ENCODE measurements around the gene MYO1G.

Gene MYO1G

DNA sequence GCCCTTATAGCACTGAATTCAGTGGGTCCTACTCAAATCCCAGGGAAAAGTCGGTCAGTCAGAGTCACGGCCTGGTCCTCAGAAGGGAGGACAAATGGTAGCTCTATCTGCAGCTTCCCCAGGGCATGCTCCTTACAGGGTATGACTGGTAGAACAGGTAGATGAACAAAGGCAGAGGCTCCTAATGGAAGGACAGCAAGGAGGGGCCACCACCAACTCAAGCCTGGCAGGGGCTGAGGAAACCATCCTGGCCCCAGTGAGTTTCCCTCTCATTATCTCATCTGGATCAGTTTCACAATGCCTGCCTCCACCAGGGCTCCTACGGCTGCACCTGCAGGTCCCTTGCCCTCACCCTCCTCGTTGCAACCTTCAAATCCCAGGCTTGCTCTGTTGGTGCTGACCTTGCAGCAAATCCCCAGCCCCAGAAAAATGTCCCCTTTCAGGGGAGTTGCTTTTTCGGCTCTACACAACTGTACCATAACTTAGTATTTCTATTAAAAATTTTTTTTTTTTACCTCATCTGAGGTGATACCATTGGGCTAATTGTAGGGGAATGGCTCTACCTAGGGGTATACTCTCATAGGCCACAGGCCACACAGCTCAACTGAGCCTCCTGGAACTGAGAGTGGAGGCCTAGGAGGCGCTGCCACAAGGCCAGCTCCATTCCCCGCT, 2.4 kb upstream of the MYO1G start:
- in situ Hi-C loops (cut with HindIII; ENCODE audit: low sequenced_read_pairs), result no loop called here

DNA sequence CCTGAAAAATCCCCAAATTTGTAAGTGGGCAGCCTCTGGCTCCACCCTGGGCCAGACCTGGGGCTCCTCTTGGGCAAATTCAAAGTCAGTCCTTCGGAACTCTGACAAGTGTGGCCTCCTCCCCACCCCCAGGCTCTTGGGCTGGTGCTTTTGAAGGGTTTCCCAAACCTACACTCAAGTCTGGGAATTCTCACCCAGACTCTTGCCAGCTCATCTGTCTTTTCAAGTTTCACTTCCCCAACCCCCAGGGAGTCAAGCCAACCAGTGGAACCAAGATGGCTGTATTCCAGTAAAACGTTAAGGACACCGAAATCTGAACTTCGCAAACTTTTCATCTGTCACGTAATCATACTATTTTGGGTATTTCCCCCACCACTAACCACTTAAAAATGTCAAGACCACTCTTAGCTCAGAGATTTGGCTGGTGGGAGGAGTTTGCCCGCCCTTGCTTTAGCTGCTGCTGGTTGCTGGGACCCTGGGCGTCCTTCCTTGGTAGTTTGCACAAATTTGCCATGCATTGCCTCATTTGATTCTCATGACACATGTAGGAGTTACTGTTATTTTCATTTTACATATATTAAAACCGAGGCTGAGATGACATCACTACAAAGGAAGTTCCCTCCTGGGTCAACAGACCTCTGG, 1.7 kb upstream of the MYO1G start:
- in situ Hi-C loops (cut with HindIII; ENCODE audit: low sequenced_read_pairs), result no loop called here

DNA sequence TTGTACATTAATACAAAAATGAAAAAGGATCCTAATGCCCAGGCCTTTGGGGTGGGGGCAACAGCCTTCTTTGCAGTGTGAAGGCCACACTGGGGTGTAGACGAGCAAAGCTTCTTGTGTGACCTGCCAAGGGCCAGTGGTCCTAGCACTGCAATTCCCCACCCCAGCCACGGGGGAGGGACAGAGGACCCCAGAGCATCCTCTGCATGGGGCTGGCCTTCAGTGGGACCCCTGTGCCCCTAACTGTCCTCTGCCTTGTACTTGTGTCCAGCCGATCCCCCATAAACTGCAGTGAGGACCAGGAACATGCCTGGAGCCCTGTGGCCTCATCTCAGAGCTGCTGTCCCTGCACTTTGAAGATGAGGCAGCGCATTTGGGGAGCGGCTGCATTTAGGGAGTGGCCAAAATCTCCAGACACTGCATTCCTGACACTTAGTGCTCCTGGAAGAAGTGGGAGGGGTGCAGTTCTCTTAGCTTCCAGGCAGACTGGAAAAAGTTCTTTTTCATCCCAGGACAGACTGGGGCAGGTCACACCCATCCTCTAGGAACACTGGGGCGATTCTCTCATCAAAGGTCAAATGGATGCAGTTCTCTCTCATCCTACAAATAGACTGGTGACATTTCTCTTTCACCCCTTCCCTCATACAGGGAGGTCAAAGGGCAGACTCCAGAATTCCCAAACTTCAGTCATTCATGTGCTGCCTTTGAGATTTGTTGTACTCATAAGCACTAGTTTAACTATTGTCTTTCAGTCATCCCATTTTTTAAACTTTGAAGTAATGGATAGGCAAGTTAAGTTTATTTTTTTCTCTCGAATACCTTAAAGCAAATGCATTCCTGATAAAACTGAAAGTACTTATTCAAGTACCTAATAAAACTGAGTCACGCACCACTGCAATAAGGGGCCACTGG, 922 bp upstream of the MYO1G start:
- in situ Hi-C loops (cut with HindIII; ENCODE audit: low sequenced_read_pairs), result no loop called here

DNA sequence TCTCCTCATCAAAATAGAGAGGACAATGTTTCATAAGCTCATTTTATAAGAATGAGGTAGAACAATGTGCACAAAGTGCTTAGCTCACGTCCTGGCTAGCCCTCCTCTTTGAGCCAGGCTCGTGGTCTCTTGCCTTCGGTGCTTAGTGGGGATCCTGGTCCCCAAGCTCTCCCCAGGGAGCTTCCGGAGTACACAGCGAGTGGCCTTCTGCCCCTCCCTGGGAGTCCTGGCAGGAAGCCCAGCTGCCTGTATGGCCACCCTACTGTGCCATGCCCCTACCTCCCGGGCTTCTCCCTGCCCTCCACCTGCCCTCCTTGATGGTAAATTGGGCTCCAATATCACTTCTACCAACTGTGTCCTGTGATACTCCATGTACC, 868 bp downstream of the MYO1G start:
- in situ Hi-C loops (cut with HindIII; ENCODE audit: low sequenced_read_pairs), result no loop called here

DNA sequence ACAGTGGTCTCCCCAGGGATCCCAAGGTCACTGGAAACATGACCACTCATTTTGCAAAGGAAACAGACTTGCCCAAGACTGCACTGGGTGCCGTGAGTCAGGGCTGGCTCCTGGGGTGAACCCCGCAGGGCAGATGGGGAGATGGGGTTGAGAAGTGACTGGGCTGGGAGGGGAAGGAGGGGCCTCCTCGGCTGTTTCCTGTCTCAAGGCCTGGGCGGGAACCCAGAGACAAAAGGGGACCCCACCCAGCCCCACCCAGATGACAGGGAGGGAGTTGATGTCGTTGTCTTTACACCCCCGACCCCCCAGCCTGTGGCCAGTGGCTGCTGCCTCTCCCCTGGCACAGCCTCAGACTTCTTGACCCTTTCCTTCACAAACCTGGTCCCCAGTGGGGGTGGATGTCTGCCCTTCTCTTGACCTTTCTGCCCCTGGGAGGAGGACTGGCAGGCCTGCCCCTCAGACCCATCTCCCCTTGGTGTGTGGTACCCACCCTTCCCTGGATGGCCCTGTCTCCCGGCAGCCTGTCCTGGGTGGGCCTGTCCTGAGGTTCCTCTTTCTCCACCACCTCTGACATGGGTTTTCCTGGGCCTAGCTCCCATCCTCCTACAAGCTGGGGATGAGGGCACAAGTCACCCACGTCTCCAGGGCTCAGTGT, 1.4 kb downstream of the MYO1G start:
- in situ Hi-C loops (cut with HindIII; ENCODE audit: low sequenced_read_pairs), result no loop called here

DNA sequence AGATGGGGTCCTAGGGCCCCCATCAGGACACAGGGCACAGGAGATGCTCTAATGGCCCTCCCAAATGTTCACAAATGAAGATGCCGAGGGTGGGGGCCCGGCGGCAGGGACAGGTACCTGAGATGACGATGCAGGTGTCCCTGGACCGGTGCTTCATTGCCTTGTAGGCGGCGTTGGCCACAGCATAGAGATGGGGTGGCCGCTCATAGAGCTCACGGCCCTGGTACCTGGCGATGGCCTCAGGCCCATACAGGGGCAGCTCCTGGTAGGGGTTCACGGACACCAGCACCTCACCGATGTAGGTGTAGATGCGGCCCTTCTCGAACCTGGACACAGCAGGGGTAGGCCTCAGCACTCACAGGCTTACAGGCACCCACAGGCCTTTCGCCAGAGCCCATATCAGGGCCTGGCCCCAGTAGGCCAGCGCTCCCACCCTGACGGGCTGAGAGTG, 2.0 kb downstream of the MYO1G start:
- in situ Hi-C loops (cut with HindIII; ENCODE audit: low sequenced_read_pairs), result no loop called here

DNA sequence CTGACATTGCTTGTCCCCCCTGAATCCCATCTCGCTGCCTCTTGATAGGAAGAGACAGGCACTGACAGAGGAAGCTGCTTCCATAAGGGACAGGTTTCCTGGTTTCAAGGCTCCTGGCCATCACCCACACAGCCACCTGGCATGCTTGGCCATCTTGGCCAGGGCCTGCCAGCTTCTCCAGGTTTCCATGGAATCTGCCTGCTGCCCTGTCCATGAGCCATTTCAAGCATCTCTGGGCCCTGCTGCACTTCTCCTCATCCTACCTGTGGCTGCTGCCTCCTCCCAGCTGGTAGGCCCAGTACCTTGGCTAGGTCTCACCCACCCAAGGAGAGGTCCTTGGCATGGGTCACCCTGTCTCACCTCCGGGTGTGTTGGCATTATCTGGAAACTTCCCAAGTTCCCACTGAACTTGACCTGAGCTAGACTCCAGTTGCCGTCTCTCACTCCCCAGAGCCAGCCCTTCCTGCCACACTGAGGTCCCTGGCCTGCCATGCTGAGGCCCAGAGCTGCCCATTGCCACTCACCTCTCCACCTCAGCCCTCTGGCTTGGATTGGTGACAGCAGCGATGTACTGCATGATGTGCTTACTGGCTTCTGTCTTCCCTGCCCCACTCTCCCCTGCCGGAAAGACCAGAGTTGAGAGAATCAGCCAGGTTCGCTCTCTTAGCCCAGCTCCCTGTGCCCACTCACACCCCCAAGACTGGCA, 2.6 kb downstream of the MYO1G start:
- in situ Hi-C loops (cut with HindIII; ENCODE audit: low sequenced_read_pairs), result no loop called here

DNA sequence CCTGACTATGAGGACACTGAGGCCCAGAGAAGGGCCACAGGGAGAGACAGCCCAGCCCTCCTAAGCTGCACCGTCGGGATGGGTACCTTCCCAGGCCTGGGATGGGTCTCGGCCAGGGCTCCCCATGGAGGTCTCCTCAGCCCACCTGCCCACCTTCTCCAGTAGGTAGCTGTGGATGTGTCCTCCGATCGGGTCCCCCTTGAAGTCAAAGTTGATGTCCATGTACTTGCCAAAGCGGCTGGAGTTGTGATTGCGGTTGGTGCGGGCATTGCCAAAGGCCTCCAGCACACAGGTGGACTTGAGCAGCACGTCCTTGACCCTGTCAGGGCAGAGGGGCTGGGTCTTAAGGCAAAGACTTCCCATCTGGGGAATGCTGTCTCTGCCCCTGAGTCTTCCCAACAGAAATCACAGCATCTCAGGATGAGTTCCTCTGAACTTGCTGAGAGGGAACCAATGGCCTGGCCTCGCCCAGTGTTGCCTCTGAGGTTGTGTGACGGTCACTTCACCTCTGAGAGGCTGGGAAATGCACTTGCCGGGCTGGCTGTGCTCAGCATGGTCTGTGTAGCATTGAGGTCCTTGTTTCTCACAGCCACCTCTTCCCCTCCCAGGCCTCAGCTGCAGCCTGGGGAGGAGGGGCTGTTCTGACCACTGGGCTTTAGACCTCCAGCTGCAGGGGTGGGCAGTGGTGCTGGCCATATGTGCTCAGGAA, 3.3 kb downstream of the MYO1G start:
- in situ Hi-C loops (cut with HindIII; ENCODE audit: low sequenced_read_pairs), result no loop called here

DNA sequence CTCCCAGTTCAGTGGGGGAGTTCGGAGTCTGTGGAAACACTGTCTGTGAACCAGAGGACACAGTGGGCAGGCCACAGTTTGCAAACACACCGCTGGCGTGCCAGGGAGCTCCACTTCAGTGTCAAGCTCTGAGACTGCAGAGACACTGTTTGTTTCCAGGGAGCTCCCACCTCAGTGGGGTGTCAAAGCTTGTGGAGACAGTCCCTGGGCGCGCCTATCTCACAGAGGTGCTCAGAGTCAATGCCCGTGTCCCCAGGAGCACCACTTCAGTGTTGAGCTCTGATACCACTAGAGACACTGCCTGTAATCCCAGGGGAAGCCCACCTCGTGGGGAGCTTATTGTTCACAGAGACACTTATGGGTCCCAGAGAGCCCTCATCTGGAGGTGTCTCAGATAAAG, 4.3 kb downstream of the MYO1G start:
- in situ Hi-C loops (cut with HindIII; ENCODE audit: low sequenced_read_pairs), result no loop called here

DNA sequence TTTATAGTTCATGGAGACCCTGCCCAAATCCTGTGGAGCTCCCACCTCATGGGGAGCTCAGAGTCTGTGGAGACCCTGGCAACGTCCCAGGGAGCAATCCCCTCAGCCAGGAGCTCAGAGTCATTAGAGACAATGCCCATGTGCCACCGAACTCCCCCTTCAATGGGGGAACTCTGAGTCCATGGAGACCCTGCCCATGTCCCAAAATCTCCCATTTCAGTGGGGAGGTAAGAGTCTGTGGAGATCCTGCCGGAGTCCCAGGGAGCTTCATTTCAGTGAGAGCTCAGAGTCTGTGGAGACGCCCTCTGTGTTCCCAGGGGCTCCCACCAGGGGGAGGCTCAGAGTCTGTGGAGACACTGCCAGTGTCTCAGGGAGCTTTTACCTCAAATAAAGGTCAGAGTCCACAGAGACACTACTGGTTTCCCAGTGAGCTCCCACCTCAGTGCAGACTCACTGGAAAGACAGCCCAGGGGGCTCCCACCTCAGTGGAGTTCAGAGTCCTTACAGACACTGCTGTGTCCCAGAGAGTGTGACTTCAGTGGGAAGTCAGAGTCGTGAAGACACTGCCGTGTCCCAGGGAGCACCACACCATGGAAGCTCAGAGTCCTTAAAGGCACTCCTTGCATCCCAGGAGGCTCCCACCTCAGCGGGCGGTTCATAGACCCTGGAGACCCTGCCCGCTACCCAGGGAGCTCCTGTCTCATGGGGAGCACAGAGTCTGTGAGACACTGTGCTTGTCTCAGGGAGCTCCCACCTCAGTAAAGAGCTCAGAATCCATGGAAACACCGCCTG, 5.0 kb downstream of the MYO1G start:
- in situ Hi-C loops (cut with HindIII; ENCODE audit: low sequenced_read_pairs), result no loop called here

DNA sequence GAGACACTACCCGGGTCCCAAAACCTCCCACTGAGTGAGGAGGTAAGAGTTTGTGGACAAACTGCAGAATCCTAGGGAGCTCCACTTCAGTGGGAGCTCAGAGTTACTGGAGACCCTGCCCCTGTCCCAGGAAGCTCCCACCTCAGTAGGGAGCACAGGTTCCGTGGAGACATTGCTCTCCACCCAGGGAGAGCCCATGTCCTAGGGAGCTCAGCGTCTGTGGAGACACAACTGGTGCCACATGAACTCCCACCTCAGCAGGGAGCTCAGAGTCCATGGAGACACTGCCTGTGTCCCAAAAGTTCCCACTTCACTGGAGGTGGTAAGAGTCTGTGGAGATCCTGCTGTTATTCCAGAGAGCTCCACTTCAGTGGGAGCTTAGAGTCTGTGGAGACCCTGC, 6.3 kb downstream of the MYO1G start:
- in situ Hi-C loops (cut with HindIII; ENCODE audit: low sequenced_read_pairs), result no loop called here

DNA sequence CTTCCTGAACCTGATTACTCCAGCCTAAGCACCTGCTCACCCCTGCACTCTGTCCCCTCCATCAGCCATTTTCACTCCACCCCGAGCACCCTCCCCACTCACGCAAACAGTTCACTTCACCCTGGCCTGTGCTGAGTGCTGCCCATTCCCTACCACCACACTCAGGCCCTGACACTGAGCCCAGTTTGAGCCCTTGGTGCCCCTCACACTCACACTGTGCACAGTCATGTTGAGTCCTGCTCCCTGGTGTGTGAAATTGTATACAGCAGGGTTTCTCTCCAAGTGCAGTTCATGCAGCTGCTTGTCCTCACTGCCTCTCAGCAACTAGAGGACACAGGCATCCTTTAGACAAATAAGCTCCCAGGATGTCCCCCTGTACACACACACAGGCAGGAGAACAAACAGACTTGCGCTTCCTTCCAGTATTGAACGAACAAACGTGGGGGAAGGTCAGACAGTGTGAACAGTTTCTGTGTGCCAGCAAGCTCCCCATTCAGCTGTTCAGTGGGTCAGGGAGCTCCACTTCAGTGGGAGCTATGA, 6.8 kb downstream of the MYO1G start:
- in situ Hi-C loops (cut with HindIII; ENCODE audit: low sequenced_read_pairs), result no loop called here

DNA sequence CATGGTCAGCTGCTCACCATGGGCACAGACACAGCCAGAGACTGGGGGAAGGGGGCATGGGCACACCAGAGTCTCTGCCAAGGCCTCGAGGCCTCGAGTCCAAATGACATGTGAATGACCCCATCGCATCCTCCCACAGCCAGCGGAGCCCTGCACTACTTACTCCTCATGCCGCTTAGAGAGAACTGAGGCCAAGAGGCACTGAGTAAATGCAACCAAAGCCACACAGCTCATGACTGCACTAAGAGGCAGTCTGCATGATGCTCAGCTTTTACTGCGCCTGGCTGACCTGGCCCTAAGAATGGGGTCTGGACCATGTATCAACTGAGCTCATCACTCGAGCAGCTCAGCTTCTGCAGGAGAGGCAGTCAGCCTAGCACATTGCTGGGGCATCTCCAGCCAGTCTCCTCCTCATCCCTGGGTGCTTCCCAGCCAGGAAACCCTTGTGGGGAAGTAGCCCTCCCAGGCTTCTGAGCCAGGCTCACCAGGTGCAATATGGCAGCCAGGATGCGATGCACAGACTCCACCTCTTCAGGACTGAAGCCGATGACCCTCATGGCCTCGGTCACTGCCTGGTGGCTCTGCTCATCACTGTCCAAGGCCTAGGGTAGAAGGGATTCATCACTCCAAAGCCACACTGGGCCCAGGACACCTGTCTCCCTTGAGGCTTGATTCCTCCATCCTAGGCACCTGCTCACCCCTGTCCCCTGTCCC, 7.5 kb downstream of the MYO1G start:
- in situ Hi-C loops (cut with HindIII; ENCODE audit: low sequenced_read_pairs), result no loop called here

DNA sequence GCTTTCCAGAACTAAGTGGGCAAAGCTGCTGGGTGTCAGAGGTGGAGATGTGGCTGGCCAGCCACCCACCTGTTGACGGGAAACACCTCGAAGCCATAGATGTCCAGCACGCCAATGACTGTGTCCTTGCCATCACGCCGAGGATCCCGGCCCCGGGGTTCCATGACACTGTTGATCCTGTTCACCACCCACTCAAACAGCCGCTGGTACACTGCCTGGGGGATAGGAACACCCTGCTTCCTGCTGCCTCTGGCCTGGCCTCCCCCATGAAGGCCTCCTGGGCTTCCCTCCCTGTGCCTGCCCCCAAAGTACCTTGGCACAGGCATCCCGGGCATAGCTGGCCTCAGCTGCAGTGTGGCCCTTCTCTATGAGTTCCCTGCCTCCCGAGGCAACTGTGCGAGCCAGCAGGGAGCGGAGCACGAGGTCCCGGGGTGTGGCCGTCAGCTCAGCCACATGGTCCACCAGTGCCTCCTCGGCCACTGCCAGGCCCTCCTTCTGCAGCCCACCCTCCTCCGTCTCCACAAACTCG, 8.2 kb downstream of the MYO1G start:
- in situ Hi-C loops (cut with HindIII; ENCODE audit: low sequenced_read_pairs), result no loop called here

DNA sequence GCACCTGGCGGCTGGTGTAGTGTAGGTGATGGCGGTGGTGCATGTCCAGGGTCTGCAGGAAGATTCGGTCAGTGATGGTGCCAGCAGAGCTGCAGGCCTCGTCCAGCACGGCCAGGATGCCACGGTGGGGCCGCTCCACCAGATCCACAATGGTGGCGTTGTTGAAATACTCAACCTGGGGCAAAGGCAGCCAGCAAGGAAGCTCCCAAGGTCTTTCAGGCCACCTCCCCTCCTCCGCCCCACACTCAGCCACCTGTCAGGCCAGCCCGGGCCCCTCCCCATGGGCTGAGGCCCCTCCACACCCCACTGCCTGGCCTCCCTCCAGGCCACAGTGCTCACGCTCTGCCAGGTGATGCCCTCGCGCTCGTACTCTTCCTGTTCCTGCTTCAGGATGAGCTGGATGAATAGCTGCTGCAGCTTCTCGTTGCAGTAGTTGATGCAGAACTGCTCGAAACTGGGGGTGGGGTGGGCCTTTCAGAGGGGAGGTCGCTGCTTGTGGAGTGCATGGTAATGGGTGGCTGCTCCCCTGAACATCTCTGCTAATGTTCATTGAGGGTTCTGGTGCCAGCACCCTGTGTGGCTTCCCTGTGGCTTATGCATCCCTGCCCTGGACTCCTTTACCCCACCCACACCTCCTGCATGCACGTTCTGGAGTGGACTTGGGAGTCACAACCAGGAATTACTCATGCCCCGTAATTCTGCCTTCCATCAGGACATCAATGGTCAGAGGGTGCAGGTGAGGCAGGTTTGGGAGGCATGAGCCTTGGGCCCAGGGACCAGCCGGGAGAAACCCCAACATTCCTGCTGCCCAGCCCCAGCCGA, 8.9 kb downstream of the MYO1G start:
- in situ Hi-C loops (cut with HindIII; ENCODE audit: low sequenced_read_pairs), result no loop called here

DNA sequence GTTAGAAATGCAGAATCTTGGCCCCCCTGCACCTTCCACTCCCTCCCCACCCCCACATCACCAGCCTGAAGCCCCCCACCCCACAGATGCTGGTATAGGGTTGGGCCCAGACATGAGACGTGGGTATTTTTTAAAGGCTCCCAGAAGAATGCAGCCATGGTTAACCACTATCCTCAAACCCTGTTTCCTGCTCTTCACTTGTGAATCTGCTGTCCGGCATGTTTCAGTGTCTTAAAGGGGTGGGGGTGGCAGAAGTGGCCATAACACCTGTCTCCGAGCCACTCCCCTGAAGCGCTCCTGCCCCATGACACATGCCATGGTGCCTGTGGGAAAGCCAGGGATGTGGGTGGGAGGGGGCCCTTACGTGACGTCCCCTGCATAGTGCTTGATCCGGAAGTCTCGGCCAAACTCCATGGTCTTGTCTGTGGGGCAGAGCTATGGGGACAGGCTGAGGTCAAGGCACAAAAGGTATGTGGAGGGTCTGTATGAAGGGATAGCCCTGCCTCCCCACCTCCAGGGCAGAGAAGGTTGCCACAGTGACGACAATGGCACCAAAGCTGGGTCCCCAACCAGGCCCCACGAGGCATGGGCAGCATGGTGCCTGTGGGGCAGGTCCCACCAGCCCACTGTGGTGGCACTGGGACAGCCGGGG, 9.6 kb downstream of the MYO1G start:
- in situ Hi-C loops (cut with HindIII; ENCODE audit: low sequenced_read_pairs), result no loop called here

Measured in DLD1 (cell line).